ENCODE results near the gene LHFPL2.

LHFPL2 gene

DNA sequence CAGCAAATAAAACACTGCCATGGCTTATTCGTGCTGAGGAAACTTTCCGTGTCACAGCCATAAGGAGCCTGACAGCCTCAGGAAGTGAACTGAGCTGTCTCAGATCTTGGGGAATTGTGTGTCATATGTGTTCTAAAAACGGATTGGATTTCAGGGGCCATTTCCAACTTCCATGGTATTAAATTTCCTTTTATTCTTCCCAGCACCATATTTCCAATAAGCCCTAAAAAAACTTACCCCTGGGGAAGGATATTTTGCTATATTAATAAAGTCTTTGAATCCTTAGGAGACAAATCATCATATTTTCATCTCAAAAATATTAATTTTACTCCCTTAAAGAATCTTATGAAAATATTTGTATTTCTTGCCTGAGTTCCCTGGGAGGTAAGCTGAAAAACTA, 93.9 kb downstream of the LHFPL2 start:
- H3K4me3 ChIP-seq (ENCODE audit: low read depth in 1 of 2, low read length in 1 of 2), result no peak overlapping the region
- no peaks in the 10 kb centered on the region for H3K9me3 ChIP-seq
- TF ChIP-seq CTCF (IDR thresholded peaks at IDR 0.05), result no peak
- H3K4me1 ChIP-seq (ENCODE audit: control insufficient read depth in 1 of 2, insufficient read depth in 1 of 2, low read depth in 1 of 2, low read length in 1 of 2), result peaks cover 10 to 13% of the 10 kb centered on the region in 2 experiments
- H3K27me3 ChIP-seq, result no peaks in the 10 kb centered on the region
- H3K27ac ChIP-seq, result no peak overlapping the region
- H3K36me3 ChIP-seq, result no peaks in the 10 kb centered on the region

DNA sequence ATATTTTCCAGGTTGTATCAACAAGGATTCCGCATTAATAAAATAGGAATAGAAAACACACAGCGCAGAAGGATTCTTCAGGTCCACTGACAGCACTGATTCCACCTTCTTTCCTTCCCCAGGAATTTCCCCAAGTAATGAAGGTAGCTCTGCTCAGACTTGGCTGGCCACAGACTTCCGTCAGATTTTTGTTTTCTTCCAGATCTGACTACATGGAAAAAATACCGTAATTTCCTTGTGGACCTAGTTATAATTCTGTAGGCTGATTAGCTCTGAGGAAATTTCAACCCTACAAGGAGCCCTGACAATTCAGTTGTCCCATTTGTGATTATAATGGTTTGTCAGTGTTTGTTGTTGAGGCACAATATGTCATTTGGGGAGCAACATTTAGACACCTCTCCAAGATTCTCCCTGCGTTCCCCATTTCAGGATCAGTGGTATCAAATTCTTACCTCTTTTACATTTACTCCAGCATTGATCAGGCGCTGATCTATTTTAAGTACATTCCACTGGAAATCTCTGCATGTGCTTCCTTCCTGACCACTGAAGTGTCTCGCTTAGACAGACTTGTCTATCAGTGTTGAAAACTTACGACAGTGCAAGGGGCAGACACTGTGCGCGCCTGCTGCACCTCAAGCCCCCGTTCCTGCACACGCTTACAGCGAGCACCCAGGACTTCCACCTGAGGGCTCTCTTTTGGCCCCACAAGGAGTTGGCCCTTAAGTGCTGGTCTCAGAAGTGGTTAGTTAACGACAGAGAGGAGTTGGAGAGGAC, 94.8 kb downstream of the LHFPL2 start:
- Histone ChIP-seq H3K36me3 (no peaks in the 10 kb centered on the region), H3K4me1 (ENCODE audit: control insufficient read depth in 1 of 2, insufficient read depth in 1 of 2, low read depth in 1 of 2, low read length in 1 of 2) (peaks cover 19 to 22% of the 10 kb centered on the region in 2 experiments), H3K4me3 (ENCODE audit: low read depth in 1 of 2, low read length in 1 of 2) (no peak overlapping the region), H3K9me3 (no peaks in the 10 kb centered on the region), H3K27me3 (no peaks in the 10 kb centered on the region), H3K27ac (no peak overlapping the region)
- TF ChIP-seq CTCF (IDR thresholded peaks at IDR 0.05), result no peak

DNA sequence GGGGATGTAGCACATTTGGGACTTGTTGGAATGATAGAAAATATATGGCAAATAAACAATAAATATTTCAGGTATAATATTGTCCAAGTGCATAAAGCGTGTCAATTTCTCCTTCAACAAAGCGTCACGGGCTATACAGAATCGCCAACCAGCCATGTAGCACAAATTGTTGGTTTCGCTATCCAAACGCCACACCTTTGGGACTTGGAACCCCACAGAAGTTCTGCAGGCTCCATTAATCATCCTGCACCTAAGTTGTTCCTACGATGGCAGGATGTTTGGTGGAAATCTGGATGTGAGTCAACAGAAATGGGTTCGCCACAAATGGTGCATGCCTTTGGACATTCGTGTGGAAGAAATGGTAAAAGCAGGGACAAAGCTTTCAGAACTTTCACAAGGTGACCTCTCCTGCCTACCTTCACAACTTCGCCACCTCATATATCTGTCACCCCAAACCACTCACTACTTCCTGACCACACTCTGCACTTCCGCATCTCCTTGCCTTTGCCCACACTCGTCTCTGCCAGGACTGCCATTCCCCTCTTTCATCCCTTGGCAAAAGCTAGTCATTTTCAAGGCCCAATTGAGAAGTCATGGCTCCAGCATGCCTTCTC, 95.7 kb downstream of the LHFPL2 start:
- Histone ChIP-seq H3K4me3 (ENCODE audit: low read depth in 1 of 2, low read length in 1 of 2) (no peak overlapping the region), H3K9me3 (no peaks in the 10 kb centered on the region), H3K36me3 (no peaks in the 10 kb centered on the region), H3K27me3 (no peaks in the 10 kb centered on the region), H3K27ac (no peak overlapping the region), H3K4me1 (ENCODE audit: control insufficient read depth in 1 of 2, insufficient read depth in 1 of 2, low read depth in 1 of 2, low read length in 1 of 2) (peaks cover 28 to 30% of the 10 kb centered on the region in 2 experiments)
- no peak for TF ChIP-seq CTCF (IDR thresholded peaks at IDR 0.05)

DNA sequence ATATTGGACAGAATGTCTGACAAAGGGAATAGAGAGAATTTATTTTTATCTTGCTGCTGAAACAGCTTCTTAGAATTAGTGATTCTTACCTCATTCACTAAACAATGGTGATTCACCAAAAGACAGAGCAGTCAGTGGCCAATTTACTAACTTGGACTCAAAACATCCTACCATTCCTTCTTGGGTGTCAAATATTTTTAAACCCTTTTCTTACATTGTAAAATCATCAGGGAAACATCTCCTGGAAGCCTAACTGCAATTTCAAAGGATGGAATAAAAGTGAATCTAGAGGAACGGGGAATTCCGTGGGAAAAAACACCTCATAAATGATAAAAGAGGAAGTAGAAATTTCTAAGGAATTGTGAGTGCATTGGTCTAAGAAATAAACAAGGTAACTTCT, 97.7 kb downstream of the LHFPL2 start:
- no peak overlapping the region for H3K4me3 ChIP-seq (ENCODE audit: low read depth in 1 of 2, low read length in 1 of 2)
- H3K9me3 ChIP-seq, result no peaks in the 10 kb centered on the region
- H3K27ac ChIP-seq, result no peak overlapping the region
- H3K4me1 ChIP-seq (ENCODE audit: control insufficient read depth in 1 of 2, insufficient read depth in 1 of 2, low read depth in 1 of 2, low read length in 1 of 2), result peaks cover 29 to 30% of the 10 kb centered on the region in 2 experiments
- H3K36me3 ChIP-seq, result no peaks in the 10 kb centered on the region
- H3K27me3 ChIP-seq, result no peaks in the 10 kb centered on the region
- TF ChIP-seq CTCF (IDR thresholded peaks at IDR 0.05), result no peak

DNA sequence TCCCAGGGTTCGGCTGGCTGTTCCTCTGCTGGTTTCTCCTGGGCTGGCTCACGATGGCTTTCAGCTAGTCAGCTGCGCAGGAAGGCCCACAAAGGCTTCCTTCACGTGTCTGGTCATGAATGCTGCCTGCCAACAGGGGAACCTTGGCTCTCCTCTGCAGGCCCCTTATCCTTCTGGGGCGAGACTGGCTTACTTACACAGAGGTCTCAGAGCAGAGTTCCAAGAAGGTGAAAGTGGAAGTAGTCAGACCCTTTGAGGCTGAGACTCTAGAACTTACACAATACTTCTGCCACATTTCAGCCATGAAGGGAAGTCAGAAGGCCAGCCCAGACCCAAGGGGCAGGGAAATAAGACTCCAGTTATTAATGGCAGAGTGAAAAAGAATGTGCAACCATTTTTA, 99.5 kb downstream of the LHFPL2 start:
- Histone ChIP-seq H3K4me3 (ENCODE audit: low read depth in 1 of 2, low read length in 1 of 2) (peak overlapping the region; percentile 49 to 51), H3K27me3 (no peaks in the 10 kb centered on the region), H3K36me3 (no peaks in the 10 kb centered on the region), H3K27ac (peak overlapping the region; percentile 80), H3K4me1 (ENCODE audit: control insufficient read depth in 1 of 2, insufficient read depth in 1 of 2, low read depth in 1 of 2, low read length in 1 of 2) (peaks cover 29 to 30% of the 10 kb centered on the region in 2 experiments), H3K9me3 (no peaks in the 10 kb centered on the region)
- no peak for TF ChIP-seq CTCF (IDR thresholded peaks at IDR 0.05)
